Peyer's patch (tissue), 4 donors: ENCODE results near the gene PLAAT2.

Experiments used
- CTCF ChIP-seq, 6 experiments: fragments of 450-650 bp in 4 of 6; fragments of 200-600 bp in 2 of 6; sonication (generic) in 1 of 6; IDR thresholded peaks; one replicate each; pipeline ENCODE4 v1.5.1; 2017 to 2019; ENCODE audit warnings: antibody characterized with exemption in 6 of 6, mild to moderate bottlenecking in 3 of 6, moderate library complexity in 1 of 6
- POLR2A ChIP-seq, 2 donors: fragments of 450-650 bp; IDR thresholded peaks; one replicate each; pipeline ENCODE4 v1.5.1; 2017; ENCODE audit warnings: antibody characterized with exemption in 2 of 2, mild to moderate bottlenecking in 2 of 2, moderate library complexity in 2 of 2

- TF ChIP-seq CTCF (IDR thresholded peaks at IDR 0.05) (no peak), POLR2A (IDR thresholded peaks at IDR 0.05) (no peak)
Measured at GRCh38 chr11:63554877-63555223, 8.3 kb downstream of the PLAAT2 start.
